Measurements from ENCODE around the gene C6orf89. TPM values are rescaled to one million over a fixed set of nuclear protein-coding genes. Genes with fewer than 3 reads are reported as not detected.

The C6orf89 gene
- total RNA-seq, 2 experiments from 2014 or later, result 24.7 to 29.8 TPM

GRCh38 chr6:36904851-36905393, 19.2 kb downstream of the C6orf89 start:
- Mint-ChIP-seq H3K36me3 (ENCODE audit: low read depth) (peaks cover 28% of the 10 kb centered on the region), H3K4me3 (no peak overlapping the region), H3K9me3 (no peaks in the 10 kb centered on the region), H3K27ac (no peak overlapping the region), H3K27me3 (no peaks in the 10 kb centered on the region), H3K4me1 (ENCODE audit: low read depth) (peaks cover 3% of the 10 kb centered on the region)
- TF ChIP-seq, protein P1, sequence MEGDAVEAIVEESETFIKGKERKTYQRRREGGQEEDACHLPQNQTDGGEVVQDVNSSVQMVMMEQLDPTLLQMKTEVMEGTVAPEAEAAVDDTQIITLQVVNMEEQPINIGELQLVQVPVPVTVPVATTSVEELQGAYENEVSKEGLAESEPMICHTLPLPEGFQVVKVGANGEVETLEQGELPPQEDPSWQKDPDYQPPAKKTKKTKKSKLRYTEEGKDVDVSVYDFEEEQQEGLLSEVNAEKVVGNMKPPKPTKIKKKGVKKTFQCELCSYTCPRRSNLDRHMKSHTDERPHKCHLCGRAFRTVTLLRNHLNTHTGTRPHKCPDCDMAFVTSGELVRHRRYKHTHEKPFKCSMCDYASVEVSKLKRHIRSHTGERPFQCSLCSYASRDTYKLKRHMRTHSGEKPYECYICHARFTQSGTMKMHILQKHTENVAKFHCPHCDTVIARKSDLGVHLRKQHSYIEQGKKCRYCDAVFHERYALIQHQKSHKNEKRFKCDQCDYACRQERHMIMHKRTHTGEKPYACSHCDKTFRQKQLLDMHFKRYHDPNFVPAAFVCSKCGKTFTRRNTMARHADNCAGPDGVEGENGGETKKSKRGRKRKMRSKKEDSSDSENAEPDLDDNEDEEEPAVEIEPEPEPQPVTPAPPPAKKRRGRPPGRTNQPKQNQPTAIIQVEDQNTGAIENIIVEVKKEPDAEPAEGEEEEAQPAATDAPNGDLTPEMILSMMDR (IDR thresholded peaks at IDR 0.05), result no peak
- ATAC-seq (no peak), DNase-seq (no peak)
- ChIA-PET CTCF (interaction anchor here (1.9 to 4.9 kb wide), 2 partner anchors 113 to 139 kb away, joined by 5 to 25 read pairs; no protein-coding TSS in a partner anchor), POLR2A (interaction anchor here (0.9 to 1.4 kb wide), 3 partner anchors 8 to 76 kb away, joined by 3 read pairs; partner anchors contain the start of gene PPIL1)
- intact Hi-C loops (cut with micrococcal nuclease), result no loop called here

GRCh38 chr6:36906539-36907325, 21.0 kb downstream of the C6orf89 start:
- no peak overlapping the region for H3K4me3 Mint-ChIP-seq
- H3K27me3 Mint-ChIP-seq, result no peaks in the 10 kb centered on the region
- peaks cover 28% of the 10 kb centered on the region for H3K36me3 Mint-ChIP-seq (ENCODE audit: low read depth)
- no peak overlapping the region for H3K27ac Mint-ChIP-seq
- DNase-seq (no peak), ATAC-seq (no peak)
- H3K4me1 Mint-ChIP-seq (ENCODE audit: low read depth), result peaks cover 6% of the 10 kb centered on the region
- ChIA-PET POLR2A (interaction anchor here (1.4 kb wide), 1 partner anchor 74 kb away, joined by 3 read pairs; no protein-coding TSS in a partner anchor), CTCF (interaction anchor here (1.9 to 4.9 kb wide), 2 partner anchors 111 to 141 kb away, joined by 5 to 25 read pairs; no protein-coding TSS in a partner anchor)
- TF ChIP-seq, protein P1 (IDR thresholded peaks at IDR 0.05), result no peak
- no peaks in the 10 kb centered on the region for H3K9me3 Mint-ChIP-seq
- intact Hi-C loops (cut with micrococcal nuclease), result no loop called here

DNA sequence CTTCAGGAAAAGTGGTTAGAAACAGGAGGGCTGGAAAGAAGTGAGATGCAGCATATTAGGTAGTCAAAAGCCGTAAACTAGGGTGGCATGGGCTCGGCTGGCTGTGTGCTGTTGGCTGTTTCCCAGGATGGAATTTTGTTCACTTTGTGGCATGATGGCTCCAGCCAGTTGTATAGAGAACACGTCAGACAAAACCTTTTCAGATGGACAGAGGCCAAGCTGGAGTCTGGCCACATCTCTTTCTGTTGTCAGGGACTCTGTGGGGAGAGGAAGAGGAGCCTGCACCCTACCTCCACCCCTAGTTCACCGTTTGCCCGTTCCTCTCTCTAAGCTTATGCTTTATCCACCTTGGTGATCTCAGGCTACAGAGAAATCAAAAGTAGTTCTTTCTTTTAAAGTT, 22.0 kb downstream of the C6orf89 start:
- CTCF ChIA-PET, result interaction anchor here (4.9 kb wide), 1 partner anchor 110 kb away, joined by 25 read pairs; no protein-coding TSS in a partner anchor
- POLR2A ChIA-PET, result no interaction called here
- intact Hi-C loops (cut with micrococcal nuclease), result no loop called here
- no peaks in the 10 kb centered on the region for H3K9me3 Mint-ChIP-seq
- peaks cover 16% of the 10 kb centered on the region for H3K4me1 Mint-ChIP-seq (ENCODE audit: low read depth)
- no peak overlapping the region for H3K4me3 Mint-ChIP-seq
- H3K27me3 Mint-ChIP-seq, result no peaks in the 10 kb centered on the region
- peaks cover 21% of the 10 kb centered on the region for H3K36me3 Mint-ChIP-seq (ENCODE audit: low read depth)
- no peak for DNase-seq
- no peak overlapping the region for H3K27ac Mint-ChIP-seq
- TF ChIP-seq, protein P1 (IDR thresholded peaks at IDR 0.05), result no peak
- ATAC-seq, result no peak

DNA sequence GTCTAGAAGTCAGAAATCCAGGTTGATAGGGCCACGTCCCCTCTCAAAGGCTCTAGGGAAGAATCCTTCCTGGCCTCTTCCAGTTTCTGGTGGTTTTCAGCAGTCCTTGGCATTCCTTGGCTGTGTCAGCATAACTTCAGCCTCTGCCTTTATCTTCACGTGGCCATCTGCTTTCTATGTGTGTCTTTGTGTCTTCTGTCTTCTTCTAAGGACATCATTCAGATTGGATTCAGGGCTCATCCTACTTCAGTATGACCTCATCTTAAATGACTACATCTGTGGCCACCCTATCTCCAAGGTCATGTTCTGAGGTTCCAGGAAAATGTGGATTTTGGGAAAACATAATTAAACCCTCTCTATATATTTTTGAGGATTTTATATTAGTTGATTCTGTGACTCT, 23.0 kb downstream of the C6orf89 start:
- POLR2A ChIA-PET, result interaction anchor here (0.6 kb wide), 2 partner anchors 17 to 36 kb away, joined by 3 read pairs; no protein-coding TSS in a partner anchor
- CTCF ChIA-PET, result no interaction called here
- Mint-ChIP-seq H3K36me3 (ENCODE audit: low read depth) (peaks cover 18% of the 10 kb centered on the region), H3K27me3 (no peaks in the 10 kb centered on the region), H3K4me3 (no peak overlapping the region), H3K9me3 (no peaks in the 10 kb centered on the region), H3K27ac (no peak overlapping the region), H3K4me1 (ENCODE audit: low read depth) (peaks cover 26% of the 10 kb centered on the region)
- no peak for DNase-seq
- TF ChIP-seq, protein P1 (IDR thresholded peaks at IDR 0.05), result no peak
- ATAC-seq, result no peak
- intact Hi-C loops (cut with micrococcal nuclease), result no loop called here

All from activated CD8-positive, alpha-beta T cell treated with anti-CD3 and anti-CD28 coated beads for 36 hours (primary cell).